ENCODE results near the gene MRGPRX4.
"Not testable (repeated sequence)": the region's sequence is repeated elsewhere in the genome, so short reads cannot be mapped to it uniquely, and the experiment has no call there.

The MRGPRX4 gene

GRCh38 chr11:18172666-18173065, at the start of gene MRGPRX4:
Gene MRGPRX4, plus strand, starts transcription at chr11:18172837. Its CDS starts 420 bp downstream, at chr11:18173257.
- no peak for DNase-seq (ENCODE audit: low spot score)

GRCh38 chr11:18131115-18131514, 41.5 kb upstream of the MRGPRX4 start:
- DNase-seq (ENCODE audit: low spot score) = not testable (repeated sequence)

- DNase-seq (ENCODE audit: low spot score) = no peak
These were observed 40.3 kb upstream of the MRGPRX4 start, which contains the start of gene MRGPRX3 for GRCh38 chr11:18132341-18132740. Gene MRGPRX3, plus strand, starts transcription at chr11:18132571. Its CDS starts 4,632 bp downstream, at chr11:18137203.

GRCh38 chr11:18135308-18135707, 37.3 kb upstream of the MRGPRX4 start:
- DNase-seq (ENCODE audit: low spot score) = no peak

- DNase-seq (ENCODE audit: low spot score) = no peak
These were observed 35.3 kb upstream of the MRGPRX4 start for GRCh38 chr11:18137186-18137800.

- DNase-seq (ENCODE audit: low spot score) = no peak
These were observed 32.5 kb upstream of the MRGPRX4 start for GRCh38 chr11:18140145-18140544.

- no peak for DNase-seq (ENCODE audit: low spot score)
These were observed 28.4 kb upstream of the MRGPRX4 start for GRCh38 chr11:18144243-18144642.

GRCh38 chr11:18145025-18145424, 27.6 kb upstream of the MRGPRX4 start:
- DNase-seq (ENCODE audit: low spot score) = no peak

GRCh38 chr11:18145837-18146236, 26.8 kb upstream of the MRGPRX4 start:
- no peak for DNase-seq (ENCODE audit: low spot score)

- DNase-seq (ENCODE audit: low spot score) = no peak
These were observed 21.1 kb upstream of the MRGPRX4 start for GRCh38 chr11:18151581-18151980.

GRCh38 chr11:18168372-18168771, 4.3 kb upstream of the MRGPRX4 start:
- DNase-seq (ENCODE audit: low spot score) = no peak

GRCh38 chr11:18171377-18172000, 1.1 kb upstream of the MRGPRX4 start:
- DNase-seq (ENCODE audit: low spot score) = peak; percentile 39

GRCh38 chr11:18173225-18173866, 709 bp downstream of the MRGPRX4 start:
- no peak for DNase-seq (ENCODE audit: low spot score)

GRCh38 chr11:18188796-18189195, 16.2 kb downstream of the MRGPRX4 start:
- DNase-seq (ENCODE audit: low spot score) = no peak

GRCh38 chr11:18189476-18190245, 17.0 kb downstream of the MRGPRX4 start:
- not testable (repeated sequence) for DNase-seq (ENCODE audit: low spot score)

GRCh38 chr11:18191376-18191775, 18.7 kb downstream of the MRGPRX4 start:
- DNase-seq (ENCODE audit: low spot score) = no peak

GRCh38 chr11:18193010-18193409, 20.4 kb downstream of the MRGPRX4 start:
- no peak for DNase-seq (ENCODE audit: low spot score)

GRCh38 chr11:18196532-18196931, 23.9 kb downstream of the MRGPRX4 start:
- DNase-seq (ENCODE audit: low spot score) = no peak

- not testable (repeated sequence) for DNase-seq (ENCODE audit: low spot score)
These were observed 25.1 kb downstream of the MRGPRX4 start for GRCh38 chr11:18197738-18198137.

- DNase-seq (ENCODE audit: low spot score) = peak; percentile 48
These were observed 31.1 kb downstream of the MRGPRX4 start for GRCh38 chr11:18203723-18204122.

- no peak for DNase-seq (ENCODE audit: low spot score)
These were observed 31.6 kb downstream of the MRGPRX4 start for GRCh38 chr11:18204220-18204619.

- no peak for DNase-seq (ENCODE audit: low spot score)
These were observed 32.1 kb downstream of the MRGPRX4 start for GRCh38 chr11:18204771-18205170.

Measured in AG08396 (cell line).